HG02678 (cell line): Measurements from ENCODE around the gene TLR4.

Source experiments
- ATAC-seq: cut with Tn5 transposase; IDR thresholded peaks from one replicate; pipeline ENCODE4 v1.9.1; 2021; ENCODE audit warnings: mild to moderate bottlenecking, moderate library complexity; ENCODE audit not compliant: unreplicated experiment

Gene TLR4

GRCh38 chr9:117709936-117710335 lies 5.7 kb downstream of the TLR4 start:
- ATAC-seq, result no peak

- no peak for ATAC-seq
These were observed 10.1 kb downstream of the TLR4 start for GRCh38 chr9:117714282-117714681.

GRCh38 chr9:117715411-117715989 lies 11.3 kb downstream of the TLR4 start:
- no peak for ATAC-seq

- ATAC-seq, result peak; percentile 100
These were observed 13.9 kb downstream of the TLR4 start for GRCh38 chr9:117718085-117718484.

- peak; percentile 1 for ATAC-seq
These were observed 14.5 kb downstream of the TLR4 start for GRCh38 chr9:117718701-117719100.

GRCh38 chr9:117719161-117719920 lies 15.1 kb downstream of the TLR4 start:
- no peak for ATAC-seq

GRCh38 chr9:117720066-117720465 lies 15.9 kb downstream of the TLR4 start:
- ATAC-seq, result no peak

- ATAC-seq, result no peak
These were observed 16.4 kb downstream of the TLR4 start for GRCh38 chr9:117720555-117720954.

GRCh38 chr9:117720987-117721386 lies 16.8 kb downstream of the TLR4 start:
- ATAC-seq, result no peak

GRCh38 chr9:117722108-117722761 lies 18.0 kb downstream of the TLR4 start:
- ATAC-seq, result no peak

- ATAC-seq, result no peak
These were observed 19.9 kb downstream of the TLR4 start for GRCh38 chr9:117723986-117724625.

- ATAC-seq, result no peak
These were observed 21.3 kb downstream of the TLR4 start for GRCh38 chr9:117725426-117725887.

GRCh38 chr9:117729375-117729774 lies 25.2 kb downstream of the TLR4 start:
- ATAC-seq, result no peak

- ATAC-seq, result no peak
These were observed 28.3 kb downstream of the TLR4 start for GRCh38 chr9:117732494-117732893.

- ATAC-seq, result no peak
These were observed 29.3 kb downstream of the TLR4 start for GRCh38 chr9:117733465-117733864.

- no peak for ATAC-seq
These were observed 29.9 kb downstream of the TLR4 start for GRCh38 chr9:117734082-117734481.

- ATAC-seq, result no peak
These were observed 30.5 kb downstream of the TLR4 start for GRCh38 chr9:117734523-117735314.

- ATAC-seq, result no peak
These were observed 33.6 kb downstream of the TLR4 start for GRCh38 chr9:117737721-117738226.

GRCh38 chr9:117739206-117739605 lies 35.0 kb downstream of the TLR4 start:
- no peak for ATAC-seq

- ATAC-seq, result no peak
These were observed 35.6 kb downstream of the TLR4 start for GRCh38 chr9:117739624-117740347.
